Endothelial cell of umbilical vein (primary cell): ENCODE results near the gene EMC7.
"Not testable (repeated sequence)": the region's sequence is repeated elsewhere in the genome, so short reads cannot be mapped to it uniquely, and the experiment has no call there.

Experiments
- POLR2A ChIP-seq: IDR thresholded peaks from 2 replicates; pipeline ENCODE4 v1.6.1; 2012; ENCODE audit warnings: low read depth, mild to moderate bottlenecking, control low read depth, low read length
- TF ChIP-seq, protein P1 (sequence below): IDR thresholded peaks from 2 replicates; pipeline ENCODE4 v1.6.1; 2011; ENCODE audit not compliant: insufficient read depth, insufficient read length

DNA sequence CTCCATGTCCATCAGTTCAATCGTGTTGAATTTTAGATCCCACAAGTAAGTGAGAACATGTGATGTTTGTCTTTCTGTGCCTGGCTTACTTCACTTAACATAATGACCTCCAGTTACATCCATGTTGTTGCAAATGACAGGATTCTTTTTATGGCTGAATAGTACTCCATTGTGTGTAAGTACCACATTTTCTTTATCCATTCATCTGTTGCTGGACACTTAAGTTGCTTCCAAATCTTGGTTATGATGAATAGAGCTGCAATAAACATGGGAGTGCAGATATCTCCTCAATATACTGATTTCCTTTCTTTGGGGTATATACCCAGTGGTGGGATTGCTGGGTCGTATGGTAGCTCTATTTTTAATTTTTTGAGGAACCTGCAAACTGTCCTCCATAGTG lies 18.8 kb upstream of the EMC7 start:
- TF ChIP-seq POLR2A, result not testable (repeated sequence)
- TF ChIP-seq, protein P1, sequence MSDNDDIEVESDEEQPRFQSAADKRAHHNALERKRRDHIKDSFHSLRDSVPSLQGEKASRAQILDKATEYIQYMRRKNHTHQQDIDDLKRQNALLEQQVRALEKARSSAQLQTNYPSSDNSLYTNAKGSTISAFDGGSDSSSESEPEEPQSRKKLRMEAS, result not testable (repeated sequence)
